ENCODE results near the gene HSH2D. TPM values are rescaled to one million over a fixed set of nuclear protein-coding genes. Genes with fewer than 3 reads are reported as not detected.
A peak's percentile ranks its signal among the peaks of the same experiment; 100 is the strongest.
"Not testable (repeated sequence)": the region's sequence is repeated elsewhere in the genome, so short reads cannot be mapped to it uniquely, and the experiment has no call there.

HSH2D gene, protein sequence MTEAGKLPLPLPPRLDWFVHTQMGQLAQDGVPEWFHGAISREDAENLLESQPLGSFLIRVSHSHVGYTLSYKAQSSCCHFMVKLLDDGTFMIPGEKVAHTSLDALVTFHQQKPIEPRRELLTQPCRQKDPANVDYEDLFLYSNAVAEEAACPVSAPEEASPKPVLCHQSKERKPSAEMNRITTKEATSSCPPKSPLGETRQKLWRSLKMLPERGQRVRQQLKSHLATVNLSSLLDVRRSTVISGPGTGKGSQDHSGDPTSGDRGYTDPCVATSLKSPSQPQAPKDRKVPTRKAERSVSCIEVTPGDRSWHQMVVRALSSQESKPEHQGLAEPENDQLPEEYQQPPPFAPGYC
- total RNA-seq = 10 to 100 TPM; 18.8 to 24.3 TPM
- long read RNA-seq, transcript HSH2D-206 (6 exons, 1,957 nt) = major isoform, 11 of 24 reads
- long read RNA-seq, partial matches to known transcripts = 2 of 24 reads
- long read RNA-seq, other reads (novel, unspliced or antisense) = 11 of 24 reads

GRCh38 chr19:16143399-16144215 lies at the start of gene HSH2D:
HSH2D (plus strand) TSS chr19:16143685; CDS start chr19:16148751, 5,066 bp downstream.
- DNase-seq (peak; percentile 95 to 97), ATAC-seq (peak; percentile 99)
- intact Hi-C loops (cut with DNase I, micrococcal nuclease) = no loop called here

GRCh38 chr19:16094360-16095070 lies 49.0 kb upstream of the HSH2D start:
- intact Hi-C loops (cut with DNase I, micrococcal nuclease) = no loop called here
- no peak for ATAC-seq
- no peak for DNase-seq

GRCh38 chr19:16095071-16095571 lies 48.4 kb upstream of the HSH2D start:
- DNase-seq (no peak), ATAC-seq (no peak)
- intact Hi-C loops (cut with DNase I, micrococcal nuclease) = no loop called here

DNA sequence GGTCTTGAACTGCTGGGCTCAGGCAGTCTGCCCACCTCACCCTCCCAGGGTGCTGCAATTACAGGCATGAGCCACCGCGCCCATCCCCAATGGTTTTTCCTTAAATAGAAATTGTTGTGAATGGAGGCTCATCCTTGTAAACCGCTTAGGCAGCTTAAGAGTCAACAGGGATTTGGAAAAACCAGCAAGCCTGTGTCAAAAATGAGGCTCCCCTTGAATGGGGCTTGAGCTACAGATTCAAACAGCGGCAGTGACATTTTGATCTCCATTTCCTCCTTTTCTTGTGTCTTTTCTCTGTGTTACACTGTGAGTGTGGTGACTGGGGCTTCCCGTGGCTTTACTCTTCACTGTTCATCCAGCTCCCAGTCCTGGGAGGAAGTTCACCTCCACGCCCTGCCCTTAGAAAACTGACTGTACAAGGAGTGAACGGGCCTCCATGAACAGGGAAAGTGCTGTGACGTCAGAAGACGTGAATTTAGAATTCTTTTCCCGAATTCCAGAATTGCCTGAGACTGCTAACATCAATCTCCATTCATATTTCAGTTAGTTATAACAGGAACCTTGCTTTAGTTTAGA lies 47.1 kb upstream of the HSH2D start:
- DNase-seq (no peak), ATAC-seq (peak; percentile 40)
- intact Hi-C loops (cut with DNase I, micrococcal nuclease) = no loop called here

- no peak for ATAC-seq
- DNase-seq = no peak
- intact Hi-C loops (cut with DNase I, micrococcal nuclease) = no loop called here
These were observed 45.1 kb upstream of the HSH2D start for GRCh38 chr19:16098416-16098768.

DNA sequence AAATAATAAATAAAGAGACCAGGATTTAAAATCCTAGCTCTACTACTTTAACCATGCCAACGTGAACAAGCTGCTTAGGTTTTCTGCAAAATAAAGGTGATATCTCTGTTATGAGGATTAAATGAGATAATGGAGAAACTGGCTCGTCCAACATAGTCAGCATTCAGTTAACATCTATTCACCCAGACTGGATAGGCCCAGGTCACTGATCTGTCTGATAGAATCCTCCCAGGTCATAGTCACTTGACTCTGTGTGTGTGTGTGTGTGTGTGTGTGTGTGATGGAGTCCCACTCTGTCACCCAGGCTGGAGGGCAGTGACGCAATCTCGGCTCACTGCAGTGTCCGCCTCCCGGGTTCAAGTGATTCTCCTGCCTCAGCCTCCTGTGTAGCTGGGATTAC lies 44.7 kb upstream of the HSH2D start:
- DNase-seq = no peak
- intact Hi-C loops (cut with DNase I, micrococcal nuclease) = no loop called here
- no peak for ATAC-seq

GRCh38 chr19:16099314-16099965 lies 44.0 kb upstream of the HSH2D start:
- intact Hi-C loops (cut with DNase I, micrococcal nuclease); ATAC-seq; DNase-seq: not testable (repeated sequence)

DNA sequence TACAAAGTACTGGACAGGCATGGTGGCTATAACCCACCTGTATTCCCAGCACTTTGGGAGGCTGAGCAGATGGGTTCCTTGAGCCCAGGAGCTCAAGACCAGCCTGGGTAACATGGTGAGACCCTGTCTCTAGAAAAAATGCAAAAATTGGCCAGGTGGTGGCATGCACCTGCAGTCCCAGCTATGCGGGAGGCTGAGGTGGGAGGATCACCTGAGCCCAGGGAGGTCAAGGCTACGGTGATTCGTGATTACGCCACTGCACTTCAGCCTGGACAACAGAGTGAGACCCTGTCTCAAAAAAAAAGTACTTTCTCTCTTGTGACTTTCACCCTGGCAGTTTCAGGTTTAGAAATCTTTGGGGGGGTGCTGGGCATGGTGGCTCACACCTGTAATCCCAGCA lies 43.0 kb upstream of the HSH2D start:
- intact Hi-C loops (cut with DNase I, micrococcal nuclease) = no loop called here
- DNase-seq = no peak
- no peak for ATAC-seq

DNA sequence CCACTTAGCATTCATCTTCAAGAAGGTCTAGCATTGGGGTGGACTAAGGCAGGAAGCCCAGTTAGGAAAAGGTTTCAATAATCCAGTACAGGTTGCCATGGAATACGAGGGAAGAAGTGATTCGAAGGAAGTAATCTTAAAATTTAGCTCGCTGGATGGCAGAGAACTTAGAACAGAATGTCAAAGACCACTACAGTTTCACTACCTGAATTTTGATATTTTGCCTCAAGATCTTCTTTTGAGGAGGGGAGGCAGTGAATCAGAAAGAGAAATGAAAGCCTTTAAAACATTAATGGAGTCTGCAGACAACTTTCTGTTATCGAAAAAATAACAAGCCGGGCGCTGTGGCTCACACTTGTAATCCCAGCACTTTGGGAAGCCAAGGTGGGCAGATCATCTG lies 38.8 kb upstream of the HSH2D start:
- intact Hi-C loops (cut with DNase I, micrococcal nuclease) = no loop called here
- ATAC-seq (no peak), DNase-seq (no peak)

DNA sequence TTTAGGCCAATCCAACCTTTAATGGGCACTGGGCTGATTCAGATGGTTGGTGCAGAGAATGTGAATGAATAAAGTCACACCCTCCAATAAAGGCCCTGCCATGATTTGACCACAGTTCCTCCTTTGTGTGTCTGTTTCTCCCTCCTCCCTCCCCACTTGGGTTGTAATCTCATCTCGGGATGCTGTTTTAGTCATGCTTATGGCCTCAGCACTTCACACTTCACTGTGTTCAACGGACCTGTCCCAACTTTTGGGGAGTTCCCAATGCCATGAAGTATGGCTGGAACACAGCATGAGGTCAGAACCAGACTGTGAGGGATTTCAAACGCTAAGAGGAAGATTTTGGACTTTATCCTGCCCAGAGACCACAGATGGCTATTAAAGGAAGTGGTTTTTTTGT lies 37.4 kb upstream of the HSH2D start:
- peak; percentile 92 for ATAC-seq
- DNase-seq = peak in 1 of 2 donors; percentile 56
- intact Hi-C loops (cut with DNase I, micrococcal nuclease) = no loop called here

- peak; percentile 89 for ATAC-seq
- peak; percentile 98 to 99 for DNase-seq
- intact Hi-C loops (cut with DNase I, micrococcal nuclease) = loop anchor here (10.0 kb wide), 2 partner anchors 57 to 67 kb away; no protein-coding TSS in a partner anchor
These were observed 32.2 kb upstream of the HSH2D start, which contains the start of gene RAB8A for GRCh38 chr19:16111160-16111908. RAB8A (plus strand) TSS chr19:16111889; CDS start chr19:16111902, 13 bp downstream.

- ATAC-seq (peak; percentile 1), DNase-seq (peak in 1 of 2 donors; percentile 52)
- intact Hi-C loops (cut with DNase I, micrococcal nuclease) = loop anchor here (10.0 kb wide), 2 partner anchors 57 to 67 kb away; no protein-coding TSS in a partner anchor
These were observed 31.4 kb upstream of the HSH2D start for GRCh38 chr19:16111909-16112752.

DNA sequence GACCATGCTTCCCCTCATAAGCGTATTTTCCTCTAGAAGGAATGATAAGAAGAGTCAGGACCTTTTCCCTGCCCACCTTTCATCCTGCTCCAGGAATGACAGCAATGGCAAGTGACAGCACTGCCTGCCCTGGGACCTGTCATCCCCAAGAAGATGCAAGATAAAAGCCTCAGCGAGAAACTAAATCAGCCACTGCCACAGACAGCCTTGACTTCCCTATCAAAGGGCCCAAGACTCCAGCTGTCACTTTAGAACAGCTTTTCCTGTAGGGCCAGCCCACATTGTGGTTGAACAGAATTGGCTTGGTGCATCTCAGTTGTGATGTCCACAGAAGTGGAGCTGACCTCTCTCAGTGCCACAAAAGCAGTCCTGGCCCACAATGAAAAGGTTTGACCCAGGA lies 30.7 kb upstream of the HSH2D start:
- intact Hi-C loops (cut with DNase I, micrococcal nuclease) = loop anchor here (10.0 kb wide), 2 partner anchors 58 to 68 kb away; no protein-coding TSS in a partner anchor
- DNase-seq (no peak), ATAC-seq (no peak)

DNA sequence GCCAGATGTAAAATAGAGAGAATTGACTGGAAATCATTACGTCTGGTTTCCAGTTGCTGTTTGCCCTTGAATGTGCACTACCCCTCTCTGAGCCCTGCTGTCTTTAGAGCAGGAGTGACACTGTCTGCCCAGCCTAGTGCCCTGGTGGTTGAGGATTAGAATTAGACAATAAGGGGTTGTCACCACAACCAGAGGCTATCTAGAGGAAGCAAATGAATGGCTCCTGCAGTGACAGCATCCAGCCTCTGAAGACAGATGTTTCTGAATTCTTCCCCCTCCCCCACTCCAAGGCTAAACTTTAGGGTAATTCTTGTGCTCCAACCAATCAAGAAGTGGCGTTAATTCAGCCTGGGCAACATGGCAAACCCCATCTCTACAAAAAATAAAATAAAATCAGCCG lies 29.8 kb upstream of the HSH2D start:
- ATAC-seq = no peak
- intact Hi-C loops (cut with DNase I, micrococcal nuclease) = loop anchor here (10.0 kb wide), 2 partner anchors 59 to 69 kb away; no protein-coding TSS in a partner anchor
- no peak for DNase-seq

DNA sequence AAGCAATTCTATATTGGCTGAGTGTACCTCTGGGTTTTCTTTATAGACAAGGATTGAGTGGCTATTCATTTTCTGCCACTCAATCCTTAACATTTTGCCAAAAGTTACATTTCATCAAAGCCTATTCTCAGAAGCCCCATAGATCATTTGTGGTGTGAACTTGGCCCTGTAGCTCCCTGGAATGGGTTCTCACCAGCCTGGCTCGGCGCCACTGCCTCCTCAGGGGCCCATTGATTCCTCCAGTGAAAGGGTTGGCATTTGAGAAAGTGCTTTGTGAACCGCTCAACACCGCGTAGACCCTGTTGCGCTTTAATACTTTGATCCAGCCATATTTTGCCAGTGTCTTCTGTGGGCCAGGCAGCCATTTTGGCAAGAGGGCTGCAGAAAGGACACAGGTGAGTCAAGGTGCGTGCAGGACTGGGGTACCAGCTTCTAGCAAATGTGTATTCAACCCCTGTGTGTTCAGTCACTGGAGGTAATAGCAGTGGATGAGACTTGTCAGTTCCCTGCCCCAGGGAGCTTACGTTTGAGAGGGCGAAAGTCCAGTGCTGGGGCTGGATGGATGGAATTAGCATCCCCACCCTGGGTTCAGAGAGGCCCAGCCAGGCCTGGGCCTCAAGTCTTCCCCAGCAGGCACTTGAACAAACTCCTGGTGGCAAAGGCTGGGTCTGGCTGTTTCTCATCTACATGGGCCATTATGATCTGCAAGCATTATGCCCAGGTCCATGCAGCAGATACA lies 28.0 kb upstream of the HSH2D start:
- ATAC-seq (peak; percentile 14), DNase-seq (no peak)
- intact Hi-C loops (cut with DNase I, micrococcal nuclease) = loop anchor here (10.0 kb wide), 2 partner anchors 61 to 71 kb away; no protein-coding TSS in a partner anchor

GRCh38 chr19:16116067-16116466 lies 27.4 kb upstream of the HSH2D start:
- ATAC-seq (no peak), DNase-seq (no peak)
- intact Hi-C loops (cut with DNase I, micrococcal nuclease) = loop anchor here (10.0 kb wide), 2 partner anchors 61 to 71 kb away; no protein-coding TSS in a partner anchor

Measured in left colon (tissue), 2 donors.